ENCODE data around the gene GZMA.
"Not testable (repeated sequence)": the region's sequence is repeated elsewhere in the genome, so short reads cannot be mapped to it uniquely, and the experiment has no call there.

GRCh38 chr5:55105976-55106375 is 3.5 kb downstream of the GZMA start:
- not testable (repeated sequence) for TF ChIP-seq CTCF (IDR thresholded peaks at IDR 0.05); ZFX (IDR thresholded peaks at IDR 0.05; ENCODE audit: borderline replicate concordance)

Data from 22Rv1 (cell line).